Stimulated activated naive CD4-positive, alpha-beta T cell (primary cell): ENCODE results near the gene EIF4A2.

Source experiments
- DNase-seq, 6 experiments: peaks; one replicate each; lab custom pipeline; 2025; lab: John Stamatoyannopoulos, UW

Gene EIF4A2

DNA sequence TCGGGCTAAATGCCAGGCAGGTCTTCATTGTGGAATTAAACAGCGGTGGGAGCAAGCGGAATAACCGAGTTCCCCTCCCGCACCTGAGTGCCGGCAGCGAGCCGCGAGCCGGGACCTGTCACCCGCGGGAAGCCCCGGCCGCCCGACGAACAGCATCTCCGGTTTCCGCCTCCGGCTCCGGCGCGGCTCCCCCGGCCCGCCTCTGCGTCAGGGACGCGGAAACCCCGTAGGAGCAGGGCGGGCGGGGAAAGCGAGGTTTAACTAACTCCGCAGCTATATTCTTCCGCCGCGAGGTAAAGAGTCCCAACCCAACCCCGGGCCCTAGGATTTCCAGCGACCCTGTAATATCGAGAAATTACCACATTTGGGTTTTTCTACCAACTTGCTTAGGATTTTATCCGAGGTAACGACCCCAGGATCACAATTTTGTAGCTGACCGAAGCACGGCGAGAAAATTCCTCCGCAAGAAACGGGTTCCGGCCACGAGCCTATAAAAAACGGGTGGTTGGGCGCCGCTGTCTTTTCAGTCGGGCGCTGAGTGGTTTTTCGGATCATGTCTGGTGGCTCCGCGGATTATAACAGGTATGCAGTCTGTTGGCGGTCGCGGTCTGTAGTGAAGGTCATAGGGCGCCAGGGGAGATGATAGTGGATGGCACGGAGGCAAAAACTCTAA, at the start of gene EIF4A2:
Gene EIF4A2 (plus strand): TSS at position 520 of the 673 bp plus-strand sequence. CDS start 34 bp downstream, at position 554.
- DNase-seq, result peak; percentile 86 to 99 (median 90)

DNA sequence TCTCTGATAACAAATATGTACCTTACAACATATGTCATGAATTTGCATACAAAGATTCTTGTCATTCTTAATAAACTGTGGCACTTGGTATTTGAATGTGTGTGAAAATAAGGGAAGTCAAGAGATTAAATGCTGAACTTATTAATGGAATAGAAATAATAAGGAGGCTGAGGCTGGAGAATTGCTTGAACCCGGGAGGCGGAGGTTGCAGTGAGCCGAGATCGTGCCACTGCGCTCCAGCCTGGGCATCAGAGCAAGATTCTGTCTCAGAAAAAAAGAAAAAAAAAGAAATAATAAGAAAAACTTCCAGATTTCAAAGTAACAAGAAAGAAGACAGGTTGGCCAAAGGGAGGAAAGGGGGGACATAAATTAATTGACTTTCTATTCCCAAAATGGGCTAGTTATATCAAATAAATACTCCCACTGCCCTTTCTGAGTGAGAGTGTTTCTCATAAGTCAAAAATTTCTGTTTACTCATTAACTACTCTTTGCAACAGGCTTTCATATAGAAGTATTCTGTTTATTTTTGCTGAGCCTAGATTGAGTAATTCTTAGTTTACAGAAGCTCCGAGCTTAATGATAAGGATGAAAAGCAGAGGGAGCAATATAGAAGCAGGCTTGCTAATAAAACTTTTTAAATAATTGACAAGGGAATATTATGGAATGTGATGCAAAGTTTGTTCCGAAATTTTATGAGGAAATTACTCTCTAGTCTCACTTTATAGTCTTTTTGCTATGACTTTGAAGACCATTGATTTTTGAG, 40.6 kb upstream of the EIF4A2 start:
- no peak for DNase-seq

DNA sequence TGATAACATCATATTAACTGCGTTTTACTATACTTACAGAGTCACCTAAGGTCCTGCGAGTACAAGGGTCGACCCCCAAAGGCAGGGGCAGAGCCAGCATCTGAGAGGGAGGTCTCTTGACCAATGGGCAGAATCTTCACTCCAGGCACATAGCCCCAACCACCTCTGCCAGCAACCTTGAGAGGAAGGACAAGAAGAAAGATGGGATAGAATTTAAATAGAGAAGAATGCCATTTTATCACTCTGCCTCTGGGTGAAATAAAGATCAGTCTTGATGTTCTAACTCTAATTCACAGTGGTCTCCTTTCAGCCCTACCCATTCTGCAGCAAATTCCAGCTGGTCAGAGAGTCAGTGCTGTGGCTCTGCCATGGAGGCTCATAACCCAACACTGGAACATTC, 39.7 kb upstream of the EIF4A2 start:
- no peak for DNase-seq

DNA sequence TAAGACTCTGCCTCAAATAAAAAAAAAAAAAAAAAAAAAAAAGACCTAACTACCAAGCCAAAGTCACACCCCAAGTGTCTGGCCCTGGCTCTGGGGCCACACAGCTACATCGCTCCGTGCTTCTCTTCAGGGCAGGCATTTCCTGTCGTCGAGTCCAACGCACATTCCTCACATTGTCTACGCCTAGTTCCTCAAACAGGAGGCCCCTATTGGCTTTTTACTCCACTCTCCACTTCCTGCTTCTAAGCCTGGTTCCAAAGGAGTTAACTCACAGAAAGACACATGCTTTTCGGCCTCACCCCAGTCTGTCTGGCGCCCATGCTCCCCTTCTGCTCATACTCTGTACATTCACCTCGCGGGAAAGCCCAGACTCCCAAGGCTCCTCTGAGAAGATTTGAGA, 37.4 kb upstream of the EIF4A2 start:
- peak in 1 of 6 experiments; percentile 18 for DNase-seq

DNA sequence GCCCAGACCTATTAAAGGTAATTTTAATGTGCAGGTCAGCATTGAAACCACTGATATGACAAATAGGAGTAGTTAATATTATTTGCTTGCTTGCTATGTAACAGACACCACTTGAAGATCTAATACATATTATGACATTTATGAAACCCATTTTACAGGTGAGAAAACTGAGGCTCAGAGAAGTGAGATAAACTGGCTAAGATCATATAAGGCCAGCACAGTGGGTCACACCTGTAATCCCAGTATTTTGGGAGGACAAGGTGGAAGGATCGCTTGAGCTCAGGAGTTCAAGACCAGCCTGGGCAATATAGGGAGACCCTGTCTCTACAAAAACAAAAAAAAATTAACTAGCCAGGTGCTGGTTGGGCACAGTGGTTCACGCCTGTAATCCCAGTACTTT, 33.1 kb upstream of the EIF4A2 start:
- no peak for DNase-seq

DNA sequence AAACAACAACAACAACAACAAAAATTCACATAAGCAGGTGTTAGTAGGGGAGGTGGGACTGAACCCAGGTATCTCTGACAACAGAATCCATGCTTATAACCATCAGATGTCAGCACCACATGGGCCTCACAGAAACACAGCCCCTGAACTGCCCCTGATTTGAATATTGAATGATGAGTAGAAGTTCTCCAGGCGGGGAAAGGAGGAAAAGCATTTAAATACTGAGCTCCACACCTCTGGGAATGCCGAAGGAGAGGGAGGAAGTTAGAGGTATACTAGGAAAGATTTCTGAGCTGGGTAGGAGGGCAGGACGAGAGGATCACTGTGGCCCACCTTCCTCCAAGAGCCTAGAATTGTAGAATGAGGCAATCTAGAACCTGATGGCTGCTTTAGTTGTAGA, 31.9 kb upstream of the EIF4A2 start:
- no peak for DNase-seq

DNA sequence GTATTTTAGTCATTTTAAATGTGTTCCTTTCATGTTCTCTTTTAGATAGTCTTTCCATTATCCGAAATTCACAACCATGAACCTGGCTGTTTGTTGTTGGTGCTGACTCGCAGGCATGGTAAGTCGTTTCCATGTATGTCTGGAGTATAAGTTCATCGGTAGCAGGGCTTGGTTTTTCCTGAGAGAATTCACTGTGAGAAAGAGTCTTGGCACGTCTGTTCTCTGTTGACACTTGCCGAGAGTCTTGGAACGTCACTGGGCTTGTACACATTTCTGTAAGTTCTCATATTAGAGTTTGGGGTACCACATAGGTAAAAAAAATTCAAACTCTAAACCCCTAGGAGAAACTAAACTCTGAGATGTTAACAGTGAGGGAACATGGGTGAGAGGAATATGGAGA, 29.4 kb upstream of the EIF4A2 start:
- DNase-seq, result no peak

DNA sequence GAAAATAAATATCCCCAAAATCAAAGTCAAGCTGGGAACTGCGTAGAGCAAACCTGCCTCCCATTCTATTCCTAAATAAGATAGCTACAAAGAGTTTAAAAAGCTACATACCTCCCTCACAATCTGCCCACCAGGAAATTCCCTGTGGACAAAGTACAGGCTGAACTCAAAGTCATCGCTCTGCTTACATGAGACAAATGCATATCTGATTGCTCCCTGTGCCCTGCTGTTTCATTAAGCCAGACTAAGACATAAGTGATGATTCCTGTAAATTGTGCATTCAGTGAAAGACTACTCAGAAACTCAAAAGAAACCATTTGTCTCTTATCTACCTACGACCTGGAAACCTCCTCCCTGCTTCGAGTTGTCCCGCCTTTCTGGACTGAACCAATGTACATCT, 28.5 kb upstream of the EIF4A2 start:
- DNase-seq, result no peak

DNA sequence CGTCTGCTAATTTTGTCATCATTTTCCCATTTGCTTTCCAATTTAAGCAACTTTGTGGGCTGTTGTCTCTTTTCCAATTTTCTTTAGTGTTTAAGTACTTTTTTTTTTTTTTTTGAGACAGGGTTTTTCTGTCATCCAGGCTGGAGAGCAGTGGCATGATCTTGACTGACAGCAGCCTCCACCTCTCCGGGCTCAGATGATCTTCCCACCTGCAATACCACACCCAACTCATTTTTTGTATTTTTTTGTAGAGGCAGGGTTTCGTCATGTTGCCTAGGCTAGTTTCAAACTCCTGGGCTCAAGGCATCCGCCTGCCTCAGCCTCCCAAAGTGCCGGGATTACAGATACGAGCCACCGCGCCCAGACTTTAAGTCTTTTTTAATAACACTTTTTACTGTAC, 26.2 kb upstream of the EIF4A2 start:
- no peak for DNase-seq

DNA sequence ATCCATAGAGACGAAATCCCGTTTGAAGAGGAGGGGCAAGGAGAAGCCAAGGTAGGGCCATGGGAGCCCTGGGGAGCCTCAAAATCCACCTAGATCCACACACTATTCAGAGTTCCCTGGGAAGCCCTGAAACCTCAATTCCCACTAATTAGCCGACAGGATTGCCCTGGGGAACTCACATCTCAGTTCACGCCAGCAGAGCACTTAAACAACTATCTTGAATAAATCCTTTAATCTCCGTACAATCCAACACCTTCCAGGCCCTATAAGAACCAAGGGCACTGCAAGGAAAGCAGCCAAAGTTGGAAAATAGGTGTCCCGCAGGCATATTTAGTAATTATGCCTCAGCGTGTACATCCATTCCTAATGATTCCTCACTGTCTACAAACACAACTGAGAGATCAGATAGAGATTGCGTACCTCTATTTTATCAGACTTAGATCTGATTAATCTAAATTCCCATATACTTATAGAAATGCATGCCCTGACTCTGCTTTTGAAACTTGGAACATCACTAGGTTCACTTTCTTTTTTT, 25.6 kb upstream of the EIF4A2 start:
- DNase-seq, result no peak

DNA sequence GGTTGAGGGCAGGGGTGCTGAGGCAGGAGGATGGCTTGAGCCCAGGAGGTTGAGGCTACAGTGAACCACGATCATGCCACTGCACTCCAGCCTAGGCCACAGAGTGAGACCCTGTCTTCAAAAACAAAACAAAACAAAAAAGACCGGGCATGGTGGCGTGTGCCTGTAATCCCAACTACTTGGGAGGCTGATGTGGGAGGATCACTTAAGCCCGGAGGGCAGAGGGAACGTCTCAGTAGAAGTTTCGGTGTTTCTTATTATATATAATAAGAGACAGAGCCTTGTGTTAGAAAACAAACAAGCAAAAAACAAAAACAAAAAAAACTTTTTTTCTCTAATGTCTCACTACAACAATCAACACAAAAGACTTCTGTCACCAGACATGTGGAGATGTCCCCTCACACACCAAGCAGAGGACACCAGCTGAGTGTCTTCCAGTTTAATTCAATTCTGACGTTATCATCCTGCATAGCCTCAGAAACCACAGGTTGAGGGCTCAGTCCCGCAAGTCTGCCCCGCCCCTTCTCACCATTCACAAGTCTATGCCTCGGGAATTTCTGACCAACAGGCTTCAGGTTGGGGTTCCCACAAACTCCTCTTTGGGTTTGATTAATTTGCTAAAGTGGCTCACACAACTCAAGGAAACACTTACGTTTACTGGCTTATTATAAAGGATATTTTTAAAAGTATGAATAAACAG, 24.0 kb upstream of the EIF4A2 start:
- DNase-seq, result no peak

DNA sequence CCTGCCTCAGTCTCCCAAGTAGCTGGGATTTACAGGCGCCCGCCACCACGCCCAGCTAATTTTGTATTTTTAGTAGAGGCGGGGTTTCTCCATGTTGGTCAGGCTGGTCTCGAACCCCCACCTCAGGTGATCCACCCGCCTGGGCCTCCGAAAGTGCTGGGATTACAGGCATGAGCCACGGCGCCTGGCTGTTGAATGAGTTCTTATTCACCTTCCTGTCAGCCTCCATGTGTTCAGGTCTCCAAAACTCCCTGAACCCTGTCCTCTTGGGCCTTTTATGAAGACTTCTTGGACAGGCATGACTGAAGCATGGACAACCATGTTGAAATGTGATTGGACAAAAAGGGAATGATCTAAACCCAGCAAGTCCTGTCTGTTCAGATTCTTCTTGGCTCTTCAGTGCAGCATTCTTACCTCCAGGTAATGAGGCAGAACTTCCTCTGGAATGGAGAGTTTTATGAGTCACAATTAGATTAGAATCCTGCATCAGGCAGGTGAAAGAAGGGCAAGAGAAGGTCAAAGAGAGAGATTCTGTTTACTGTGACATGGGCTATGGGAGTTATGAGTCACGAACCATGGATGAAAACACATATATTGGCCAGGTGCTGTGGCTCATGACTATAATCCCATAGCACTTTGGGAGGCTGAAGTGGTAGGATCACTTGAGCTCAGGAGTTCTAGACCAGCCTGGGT, 23.1 kb upstream of the EIF4A2 start:
- no peak for DNase-seq

DNA sequence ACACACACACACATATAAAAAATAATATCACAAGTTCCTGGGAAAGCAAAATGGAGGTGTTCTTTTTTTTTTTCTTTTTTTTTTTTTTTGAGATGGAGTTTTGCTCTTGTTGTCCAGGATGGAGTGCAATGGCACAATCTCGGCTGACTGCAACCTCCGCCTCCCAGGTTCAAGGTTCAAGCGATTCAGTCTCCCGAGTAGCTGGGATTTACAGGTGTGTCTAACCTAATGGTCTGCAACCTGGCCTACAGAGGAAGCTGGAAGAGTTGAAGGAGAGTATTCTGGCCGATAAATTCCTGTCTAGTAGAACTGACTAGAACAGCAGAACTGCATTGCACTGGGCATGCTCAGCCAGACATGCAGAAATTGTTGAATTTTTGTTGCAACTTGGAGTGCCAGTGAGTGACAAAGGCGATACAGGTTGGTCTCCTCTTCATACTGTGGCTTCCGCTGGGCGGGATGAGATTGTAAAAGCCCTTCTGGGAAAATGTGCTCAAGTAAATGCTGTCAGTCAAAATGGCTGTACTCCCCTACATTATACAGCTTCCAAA, 22.4 kb upstream of the EIF4A2 start:
- DNase-seq, result no peak

DNA sequence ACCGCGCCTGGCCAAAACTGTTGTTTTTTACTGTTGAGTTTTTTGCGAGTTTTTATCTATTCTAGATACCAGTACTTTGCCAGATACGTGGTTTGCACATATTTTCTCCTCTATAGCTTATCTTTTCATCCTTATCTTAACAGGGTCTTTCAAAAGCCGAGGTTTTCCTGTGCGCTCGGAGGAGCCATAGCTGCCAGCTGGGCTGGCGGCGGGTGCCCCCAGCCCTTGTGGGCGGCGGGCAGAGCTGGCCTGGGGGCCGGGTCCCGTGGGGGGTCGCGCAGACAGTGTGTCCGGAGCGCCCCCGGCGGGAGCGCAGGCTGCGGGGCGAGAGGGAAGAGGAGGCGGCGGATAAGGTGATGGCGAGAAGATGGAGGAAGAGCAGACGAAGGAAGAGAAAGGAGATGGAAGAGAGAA, 11.1 kb upstream of the EIF4A2 start:
- peak in 2 of 6 experiments; percentile 43 to 58 for DNase-seq

DNA sequence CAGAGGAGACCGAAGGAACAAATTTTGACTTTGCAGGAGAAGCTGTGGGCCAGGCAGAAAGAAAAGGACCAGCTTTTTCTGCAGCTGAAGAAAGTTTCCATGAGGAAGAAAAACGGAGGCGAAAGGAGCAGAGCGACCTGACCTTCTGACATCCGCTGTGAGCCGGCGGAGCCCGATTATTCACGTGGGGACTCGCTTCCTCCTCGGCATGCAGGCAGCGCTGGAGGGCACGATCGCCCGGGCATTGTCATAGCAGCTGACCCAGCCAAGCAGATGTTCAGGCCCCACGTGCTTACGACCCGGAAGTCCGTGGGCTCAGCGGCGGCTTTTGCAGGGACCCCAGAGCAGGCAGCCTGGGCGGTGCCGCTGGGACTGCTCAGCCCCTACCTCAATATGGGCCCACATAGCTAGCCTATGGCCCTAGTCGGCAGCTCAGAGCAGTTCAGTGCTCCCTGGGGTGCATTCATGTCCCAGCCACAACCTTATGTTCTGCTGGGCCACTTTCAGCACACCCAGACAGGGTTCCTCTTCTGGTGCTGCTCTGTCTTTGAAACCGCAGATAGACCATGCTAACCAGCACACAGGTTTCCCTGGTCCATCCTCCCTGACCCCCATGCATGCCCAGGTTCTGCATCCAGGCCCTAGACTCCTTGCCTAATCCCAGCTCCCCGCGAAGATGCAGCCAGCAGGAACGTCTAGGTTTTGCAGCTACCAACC, 10.5 kb upstream of the EIF4A2 start:
- peak in 4 of 6 experiments; percentile 36 to 58 (median 45) for DNase-seq

DNA sequence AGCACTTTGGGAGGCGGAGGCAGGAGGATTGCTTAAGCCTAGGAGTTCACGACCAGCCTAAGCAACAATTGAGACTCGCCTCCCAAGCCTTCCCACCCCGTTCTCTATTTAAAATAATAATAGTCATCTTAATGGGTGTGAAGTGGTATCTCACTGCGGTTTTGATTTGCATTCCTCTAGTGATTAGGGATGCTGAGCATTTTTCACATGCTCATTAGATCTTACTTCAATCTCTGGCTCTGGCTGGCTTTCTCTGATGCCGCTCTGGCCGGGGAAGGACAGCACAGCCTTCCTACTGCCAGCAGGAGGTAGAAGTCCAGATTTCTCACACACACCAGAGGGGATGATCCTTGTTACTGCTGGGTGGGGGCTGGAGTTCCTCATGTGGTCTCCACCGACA, 7.4 kb upstream of the EIF4A2 start:
- no peak for DNase-seq

DNA sequence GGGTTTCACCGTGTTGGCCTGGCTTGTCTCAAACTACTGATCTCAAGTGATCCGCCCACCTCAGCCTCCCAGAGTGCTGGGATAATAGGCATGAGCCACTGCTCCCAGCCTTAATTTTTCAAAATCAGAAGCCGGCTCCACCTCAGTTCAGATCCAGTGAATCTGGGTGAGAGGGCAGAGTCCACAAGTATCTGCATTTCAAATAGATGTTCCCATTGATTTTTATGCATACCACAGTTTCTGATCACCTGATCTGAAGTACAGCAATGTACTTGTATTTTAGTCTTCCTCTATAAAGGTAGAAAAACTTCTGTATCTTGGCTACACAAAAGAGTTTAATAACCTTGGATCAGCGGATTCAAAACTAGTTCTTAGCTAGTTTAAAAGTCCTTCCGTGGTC, 4.2 kb upstream of the EIF4A2 start:
- DNase-seq, result no peak

DNA sequence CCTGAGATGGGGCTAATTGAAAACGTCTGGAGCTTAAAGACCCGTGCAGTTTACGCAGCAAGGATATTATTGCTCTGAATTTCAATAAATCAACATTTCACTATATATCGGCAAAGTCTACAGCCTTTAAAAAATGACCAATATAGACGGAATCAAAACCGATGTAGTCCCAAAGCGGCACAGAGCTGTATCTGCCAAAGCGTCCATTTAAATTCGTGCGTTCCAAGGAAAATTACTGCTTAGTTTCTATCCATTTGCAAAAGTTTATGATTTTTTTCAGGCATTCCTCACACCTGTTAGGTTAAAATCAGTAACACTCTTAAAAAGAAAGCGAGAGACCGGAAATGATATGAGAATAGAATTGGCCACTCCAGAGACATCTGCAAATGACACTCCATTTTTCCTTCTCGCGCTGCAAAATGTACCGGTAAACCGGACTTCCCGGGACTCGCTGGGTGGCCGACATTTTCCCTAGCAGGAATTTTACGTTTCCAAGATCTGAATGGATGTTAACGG, 777 bp upstream of the EIF4A2 start:
- DNase-seq, result peak in 2 of 6 experiments; percentile 68 to 89

DNA sequence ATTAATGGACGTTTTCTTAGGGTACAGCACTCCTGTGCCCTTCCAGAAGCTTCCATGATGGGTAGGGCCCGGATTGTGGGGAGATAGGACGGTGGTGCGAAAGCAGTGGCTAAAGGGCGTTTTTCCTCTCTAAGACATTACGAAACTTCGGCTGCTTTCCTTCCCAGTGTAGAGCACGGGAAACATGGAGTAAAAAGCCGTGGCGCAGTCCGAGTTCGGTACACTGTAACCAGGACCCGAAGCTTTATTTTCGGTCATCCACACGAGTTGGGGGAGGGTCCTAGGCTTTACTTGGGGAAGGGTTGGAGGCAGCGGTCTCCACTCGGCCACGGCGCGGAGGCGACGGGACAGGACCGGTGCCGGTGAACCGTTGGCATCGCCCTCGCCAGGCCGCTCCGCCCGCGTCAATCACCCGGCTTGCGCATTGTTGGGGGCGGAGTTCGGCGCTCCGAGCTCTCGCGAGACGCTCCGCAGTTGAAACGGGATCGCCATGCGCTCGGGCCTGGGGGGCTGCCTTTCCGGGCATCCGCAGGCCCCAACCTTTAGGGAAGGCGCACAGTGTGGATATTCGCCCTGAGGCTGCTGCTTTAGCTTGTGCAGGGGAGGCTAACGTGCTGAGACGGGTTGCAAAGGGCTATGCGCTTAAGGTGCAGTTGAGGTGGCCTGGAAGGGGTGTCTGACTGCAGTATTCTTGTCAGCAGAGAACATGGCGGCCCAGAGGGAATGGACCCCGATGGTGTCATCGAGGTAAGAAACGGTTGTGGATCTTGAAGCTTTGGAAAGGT, 546 bp downstream of the EIF4A2 start:
- DNase-seq, result peak; percentile 75 to 90 (median 80)
